Colonic mucosa (tissue), 4 donors: ENCODE results near the gene VAMP3. TPM values are rescaled to one million over a fixed set of nuclear protein-coding genes. Genes with fewer than 3 reads are reported as not detected.

ENCODE experiments used
- DNase-seq: peaks from one replicate; pipeline ENCODE4 v3.0.0-alpha.2; 2020
- H3K27ac ChIP-seq: fragments of 200-600 bp; one replicate; pipeline ENCODE4 v1.8.0; 2021
- H3K27me3 ChIP-seq: fragments of 200-600 bp; one replicate; pipeline ENCODE4 v1.8.0; 2021
- H3K36me3 ChIP-seq: fragments of 200-600 bp; one replicate; pipeline ENCODE4 v1.8.0; 2021
- H3K4me1 ChIP-seq: fragments of 200-600 bp; one replicate; pipeline ENCODE4 v1.8.0; 2021; ENCODE audit warnings: mild to moderate bottlenecking
- H3K4me3 ChIP-seq: fragments of 200-600 bp; one replicate; pipeline ENCODE4 v1.8.0; 2021
- H3K9ac ChIP-seq, 2 donors: one replicate each; pipeline ENCODE4 v1.7.0; 2013; ENCODE audit warnings: control low read depth in 2 of 2, low read depth in 2 of 2, low read length in 2 of 2
- H3K9me3 ChIP-seq: fragments of 200-600 bp; one replicate; pipeline ENCODE4 v1.8.0; 2021
- intact Hi-C: fragments of 100-400 bp; cut with DNase I; formaldehyde crosslinking; loops from one replicate; pipeline ENCODE4 v1.14.1; 2022
- total RNA-seq, 2 donors: library from RNA; stranded (reverse); fragmentation: NEBNext Ultra II Directional in 1 of 2; extraction: Animal tissue kit (Norgen Biotek cat#: 25700) in 1 of 2; gene quantifications; one replicate each; pipeline ENCODE4 v1.2.1, GENCODE V29; 2021
- TF ChIP-seq, protein P1 (sequence below): fragments of 200-600 bp; IDR thresholded peaks from one replicate; pipeline ENCODE4 v1.8.0; 2022; ENCODE audit warnings: antibody characterized with exemption, mild to moderate bottlenecking
- donor health status: healthy.
- donor health status: DM: no; HTN: no; CAD: no.
- donor health status: DM: no; HTN: no; CAD: no.

Gene VAMP3
- total RNA-seq, 2 donors from 2014 or later = 73.0 to 108 TPM

DNA sequence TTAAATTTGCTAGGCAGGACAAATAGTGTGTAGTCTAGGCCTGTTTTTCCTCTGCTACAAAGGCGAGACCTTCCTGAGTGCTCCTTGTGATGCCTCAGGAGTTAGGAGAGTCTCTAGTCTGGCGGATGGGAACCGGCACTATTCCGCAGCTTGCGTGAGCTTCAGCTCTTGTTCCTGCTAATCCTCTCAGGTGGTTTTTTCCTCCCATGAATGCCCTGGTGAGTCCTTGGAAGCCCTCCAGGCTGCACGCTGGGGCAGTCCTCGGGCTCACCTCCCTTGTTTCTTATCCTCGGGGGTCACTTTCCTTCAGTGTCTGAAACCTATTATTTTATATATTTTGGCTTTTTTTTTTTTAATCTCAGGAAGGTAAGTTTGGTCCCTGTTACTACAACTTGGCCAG is 53.6 kb downstream of the VAMP3 start:
- H3K4me3 ChIP-seq = no peak overlapping the region
- no peak overlapping the region for H3K27ac ChIP-seq
- no peak for DNase-seq
- no peaks in the 10 kb centered on the region for H3K4me1 ChIP-seq
- H3K9ac ChIP-seq = no peak overlapping the region
- no peaks in the 10 kb centered on the region for H3K27me3 ChIP-seq
- intact Hi-C loops = no loop called here
- H3K9me3 ChIP-seq = no peaks in the 10 kb centered on the region
- TF ChIP-seq, protein P1, sequence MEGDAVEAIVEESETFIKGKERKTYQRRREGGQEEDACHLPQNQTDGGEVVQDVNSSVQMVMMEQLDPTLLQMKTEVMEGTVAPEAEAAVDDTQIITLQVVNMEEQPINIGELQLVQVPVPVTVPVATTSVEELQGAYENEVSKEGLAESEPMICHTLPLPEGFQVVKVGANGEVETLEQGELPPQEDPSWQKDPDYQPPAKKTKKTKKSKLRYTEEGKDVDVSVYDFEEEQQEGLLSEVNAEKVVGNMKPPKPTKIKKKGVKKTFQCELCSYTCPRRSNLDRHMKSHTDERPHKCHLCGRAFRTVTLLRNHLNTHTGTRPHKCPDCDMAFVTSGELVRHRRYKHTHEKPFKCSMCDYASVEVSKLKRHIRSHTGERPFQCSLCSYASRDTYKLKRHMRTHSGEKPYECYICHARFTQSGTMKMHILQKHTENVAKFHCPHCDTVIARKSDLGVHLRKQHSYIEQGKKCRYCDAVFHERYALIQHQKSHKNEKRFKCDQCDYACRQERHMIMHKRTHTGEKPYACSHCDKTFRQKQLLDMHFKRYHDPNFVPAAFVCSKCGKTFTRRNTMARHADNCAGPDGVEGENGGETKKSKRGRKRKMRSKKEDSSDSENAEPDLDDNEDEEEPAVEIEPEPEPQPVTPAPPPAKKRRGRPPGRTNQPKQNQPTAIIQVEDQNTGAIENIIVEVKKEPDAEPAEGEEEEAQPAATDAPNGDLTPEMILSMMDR = no peak
- peaks cover 4% of the 10 kb centered on the region for H3K36me3 ChIP-seq

DNA sequence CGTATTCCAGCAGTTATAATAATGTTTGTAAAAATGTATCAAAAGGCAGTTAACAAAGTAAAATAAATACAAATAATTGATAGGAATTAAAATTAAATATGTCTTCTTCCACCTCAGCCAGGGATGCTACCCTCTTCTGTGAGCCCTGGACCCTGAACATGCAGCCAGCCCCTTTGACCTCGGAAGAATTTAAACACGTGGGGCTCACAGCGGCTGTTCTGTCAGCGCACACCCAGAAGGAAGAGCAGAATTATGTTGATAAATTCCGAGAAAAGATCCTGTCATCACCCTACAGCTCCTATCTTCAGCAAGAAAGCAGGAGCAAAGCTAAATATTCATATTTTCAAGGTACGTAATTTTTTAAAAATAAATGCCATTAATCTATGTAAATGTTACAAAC is 55.3 kb downstream of the VAMP3 start:
- Histone ChIP-seq H3K36me3 (peaks cover 4% of the 10 kb centered on the region), H3K27ac (no peak overlapping the region), H3K4me1 (no peaks in the 10 kb centered on the region), H3K4me3 (peak overlapping the region; percentile 24), H3K9ac (no peak overlapping the region), H3K9me3 (no peaks in the 10 kb centered on the region), H3K27me3 (no peaks in the 10 kb centered on the region)
- intact Hi-C loops = no loop called here
- TF ChIP-seq, protein P1 = no peak
- no peak for DNase-seq

DNA sequence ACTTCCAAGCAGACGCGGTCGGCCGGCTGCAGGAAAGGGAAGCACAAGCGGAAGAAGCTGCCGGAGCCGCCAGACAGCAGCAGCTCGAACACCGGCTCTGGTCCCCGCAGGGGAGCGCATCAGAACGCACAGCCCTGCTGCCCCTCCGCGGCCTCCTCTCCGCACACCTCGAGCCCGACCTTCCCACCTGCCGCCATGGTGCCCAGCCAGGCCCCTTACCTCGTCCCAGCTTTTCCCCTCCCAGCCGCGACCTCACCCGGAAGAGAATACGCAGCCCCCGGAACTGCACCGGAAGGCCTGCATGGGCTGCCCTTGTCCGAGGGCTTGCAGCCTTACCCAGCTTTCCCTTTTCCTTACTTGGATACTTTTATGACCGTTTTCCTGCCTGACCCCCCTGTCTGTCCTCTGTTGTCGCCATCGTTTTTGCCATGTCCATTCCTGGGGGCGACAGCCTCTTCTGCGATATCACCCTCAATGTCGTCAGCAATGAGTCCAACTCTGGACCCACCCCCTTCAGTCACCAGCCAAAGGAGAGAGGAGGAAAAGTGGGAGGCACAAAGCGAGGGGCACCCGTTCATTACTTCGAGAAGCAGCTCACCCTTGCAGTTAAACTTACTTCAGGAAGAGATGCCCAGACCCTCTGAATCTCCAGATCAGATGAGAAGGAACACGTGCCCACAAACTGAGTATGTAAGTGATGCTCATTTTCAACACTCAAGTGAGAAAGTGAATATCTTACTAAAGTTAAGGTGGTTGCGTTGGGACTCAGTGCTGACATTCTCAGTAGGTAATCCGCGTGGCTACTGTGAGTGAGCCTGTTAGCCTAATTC is 56.2 kb downstream of the VAMP3 start:
- peak; percentile 58 for DNase-seq
- Histone ChIP-seq H3K4me3 (peak overlapping the region; percentile 24), H3K9ac (no peak overlapping the region), H3K9me3 (no peaks in the 10 kb centered on the region), H3K27ac (no peak overlapping the region), H3K4me1 (no peaks in the 10 kb centered on the region), H3K27me3 (no peaks in the 10 kb centered on the region), H3K36me3 (peaks cover 4% of the 10 kb centered on the region)
- TF ChIP-seq, protein P1 = no peak
- intact Hi-C loops = no loop called here

Other genes with a start within 250 kb of the VAMP3 start
- gene PER3, start 13.0 kb downstream of the VAMP3 start, total RNA-seq = 10 to 100 TPM in 1 of 2 donors, 1 to 10 TPM in 1; 3.9 to 14.1 TPM
- under 1 TPM in 1 of 2 donors, not detected in 1; 0.20 TPM for gene UTS2, start 81.8 kb downstream of the VAMP3 start, total RNA-seq
- under 1 TPM; 0.17 to 0.56 TPM for gene TNFRSF9, start 169.5 kb downstream of the VAMP3 start, total RNA-seq
- gene PARK7, start 190.4 kb downstream of the VAMP3 start, total RNA-seq = 100 to 1,000 TPM; 184 to 330 TPM